HL-60 (cell line): ENCODE data around the gene YPEL1.

Source experiments
- DNase-seq, 2 experiments: peaks; one replicate each; pipeline ENCODE4 v3.0.0-alpha.2; 2010 to 2020; ENCODE audit warnings: low read depth in 1 of 2, low spot score in 1 of 2
- H3K27ac ChIP-seq: fragments of 250-450 bp; sonication (Bioruptor Pico); replicated peaks from 2 replicates; pipeline ENCODE4 v1.5.1; 2020; ENCODE audit warnings: mild to moderate bottlenecking, moderate library complexity
- H3K27me3 ChIP-seq: fragments of 250-450 bp; sonication (Bioruptor Pico); 2 replicates; pipeline ENCODE4 v1.5.1; 2021; ENCODE audit warnings: mild to moderate bottlenecking, moderate library complexity; ENCODE audit not compliant: insufficient read depth, poor library complexity, severe bottlenecking
- H3K4me3 ChIP-seq: replicated peaks from 2 replicates; pipeline ENCODE4 v1.5.1; 2011; ENCODE audit warnings: mild to moderate bottlenecking, control low read depth, low read length; ENCODE audit not compliant: insufficient read depth
- CTCF ChIP-seq: IDR thresholded peaks from one replicate; pipeline ENCODE4 v1.5.1; 2011; ENCODE audit warnings: low read length, control low read depth, inconsistent platforms; ENCODE audit not compliant: insufficient read depth
- GABPA ChIP-seq: IDR thresholded peaks from 2 replicates; pipeline ENCODE4 v1.6.1; 2012; ENCODE audit warnings: low read depth
- POLR2AphosphoS5 ChIP-seq: IDR thresholded peaks from 2 replicates; pipeline ENCODE4 v1.6.1; 2012; ENCODE audit warnings: low read depth
- REST ChIP-seq: IDR thresholded peaks from 2 replicates; pipeline ENCODE4 v1.6.1; 2012; ENCODE audit warnings: low read depth; ENCODE audit not compliant: insufficient replicate concordance
- SPI1 ChIP-seq: IDR thresholded peaks from 2 replicates; pipeline ENCODE4 v1.6.1; 2012; ENCODE audit warnings: low read depth, mild to moderate bottlenecking, borderline replicate concordance

Gene YPEL1

GRCh38 chr22:21761994-21762680 lies 26.5 kb upstream of the YPEL1 start:
- TF ChIP-seq POLR2AphosphoS5 (no peak), REST (no peak), SPI1 (no peak), GABPA (no peak), CTCF (no peak)
- Histone ChIP-seq H3K4me3 (no peak overlapping the region), H3K27ac (no peak overlapping the region), H3K27me3 (no peaks in the 10 kb centered on the region)
- no peak for DNase-seq

DNA sequence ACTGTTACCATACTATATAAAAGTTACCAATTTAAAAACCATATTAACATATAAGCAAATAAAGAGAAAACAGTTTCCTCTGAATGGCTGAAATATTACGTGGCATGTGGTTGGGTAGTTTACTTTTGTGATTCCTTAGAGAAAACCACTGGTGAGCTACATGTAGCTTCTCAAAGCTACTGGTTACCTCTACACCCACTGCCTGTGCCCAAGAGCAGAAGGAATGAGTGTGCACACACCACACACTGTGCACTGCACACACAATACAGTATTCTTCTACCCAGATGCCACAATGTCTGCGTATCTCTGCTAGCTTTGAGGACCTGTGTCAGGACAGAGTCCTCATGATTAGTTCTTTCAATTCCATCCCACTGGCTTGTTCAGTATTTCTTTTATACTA lies 25.5 kb upstream of the YPEL1 start:
- TF ChIP-seq REST (no peak), GABPA (no peak), CTCF (no peak), SPI1 (no peak)
- no peak for DNase-seq
- peak overlapping the region; percentile 15 for H3K27ac ChIP-seq
- no peak overlapping the region for H3K4me3 ChIP-seq
- H3K27me3 ChIP-seq: no peaks in the 10 kb centered on the region

DNA sequence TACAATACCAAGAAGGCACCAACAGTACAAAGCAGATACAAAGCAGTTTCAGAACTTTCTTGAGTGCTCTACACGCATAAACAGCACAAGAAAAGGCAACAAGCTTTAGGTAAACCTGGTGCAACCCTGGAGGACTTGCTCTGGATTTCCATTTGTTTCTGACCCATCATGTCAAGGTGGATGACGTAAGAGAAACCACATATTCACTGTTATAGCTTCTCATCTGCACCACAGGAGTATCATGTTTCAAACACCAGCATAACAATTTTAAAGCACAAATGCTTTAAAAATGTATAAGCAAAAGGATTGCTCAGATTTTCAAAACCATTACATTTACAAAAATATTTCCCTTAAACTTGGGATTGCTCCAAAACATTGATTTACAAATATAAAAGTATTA lies 25.0 kb upstream of the YPEL1 start:
- H3K27me3 ChIP-seq: no peaks in the 10 kb centered on the region
- no peak overlapping the region for H3K4me3 ChIP-seq
- TF ChIP-seq GABPA: no peak
- TF ChIP-seq SPI1: no peak
- no peak for TF ChIP-seq CTCF
- TF ChIP-seq REST: no peak
- TF ChIP-seq POLR2AphosphoS5: no peak
- peak in 1 of 2 experiments; percentile 28 for DNase-seq
- H3K27ac ChIP-seq: peak overlapping the region; percentile 15; the same call in 1 of the 2 replicates
